Activated B cell treated with CpG ODN at 0.5 μM for 24 hours (primary cell): Measurements from ENCODE around the gene HMBS. TPM values are rescaled to one million over a fixed set of nuclear protein-coding genes. Genes with fewer than 3 reads are reported as not detected.
"Not testable (repeated sequence)": the region's sequence is repeated elsewhere in the genome, so short reads cannot be mapped to it uniquely, and the experiment has no call there.

Experiments
- ATAC-seq: fragments of 200-7000 bp; cut with Tn5 transposase; one replicate; pipeline ENCODE4 v1.10.0; 2021; ENCODE audit warnings: low read depth, mild to moderate bottlenecking, moderate library complexity
- CTCF ChIA-PET: fragments of 350-600 bp; sonication (Branson Sonifier 250); formaldehyde crosslinking; loops from one replicate; lab custom pipeline; 2021; ENCODE audit warnings: antibody characterized with exemption; lab: Charles Lee
- POLR2A ChIA-PET: fragments of 350-600 bp; sonication (Branson Sonifier 250); formaldehyde crosslinking; loops from one replicate; lab custom pipeline; 2021; ENCODE audit warnings: antibody characterized with exemption; lab: Charles Lee
- DNase-seq: peaks from one replicate; pipeline ENCODE4 v3.0.0; 2022
- H3K27ac Mint-ChIP-seq: one replicate; pipeline ENCODE4 v1.8.0; 2020; ENCODE audit warnings: mixed read lengths
- H3K27me3 Mint-ChIP-seq: one replicate; pipeline ENCODE4 v1.8.0; 2021; ENCODE audit warnings: mixed read lengths
- H3K36me3 Mint-ChIP-seq: one replicate; pipeline ENCODE4 v1.8.0; 2021; ENCODE audit warnings: low read depth, mixed read lengths
- H3K4me1 Mint-ChIP-seq: one replicate; pipeline ENCODE4 v1.8.0; 2021; ENCODE audit warnings: mixed read lengths
- H3K4me3 Mint-ChIP-seq: one replicate; pipeline ENCODE4 v1.8.0; 2020; ENCODE audit warnings: mild to moderate bottlenecking, mixed read lengths
- H3K9me3 Mint-ChIP-seq: one replicate; pipeline ENCODE4 v1.8.0; 2020; ENCODE audit warnings: mixed read lengths
- CTCF ChIP-seq: fragments of 200-600 bp; IDR thresholded peaks from one replicate; pipeline ENCODE4 v1.8.0; 2022; ENCODE audit warnings: antibody characterized with exemption, mild to moderate bottlenecking
- intact Hi-C: fragments of 100-400 bp; cut with micrococcal nuclease; formaldehyde crosslinking; loops from one replicate; pipeline ENCODE4 v1.15.1; 2024
- total RNA-seq: library from RNA; stranded (reverse); gene quantifications from 2 replicates; pipeline ENCODE4 v1.2.3, GENCODE V29; 2022

HMBS gene
- total RNA-seq, 1 donor from 2014 or later = 26.9 TPM

- Mint-ChIP-seq H3K4me3 (peak overlapping the region; percentile 96), H3K27ac (peak overlapping the region; percentile 9), H3K27me3 (no peaks in the 10 kb centered on the region), H3K36me3 (peaks cover 38% of the 10 kb centered on the region), H3K9me3 (no peaks in the 10 kb centered on the region), H3K4me1 (peaks cover 61% of the 10 kb centered on the region)
- no peak for DNase-seq
- intact Hi-C loops = loop anchor here (2.0 kb wide), 1 partner anchor 16 kb away; the partner anchor contains the start of gene HMBS
- no peak for ATAC-seq
- CTCF ChIA-PET = interaction anchor here (0.7 kb wide), 1 partner anchor 9 kb away, joined by 3 read pairs; no protein-coding TSS in a partner anchor
- no peak for TF ChIP-seq CTCF
- POLR2A ChIA-PET = no interaction called here
Measured at GRCh38 chr11:119100246-119100970, 15.7 kb downstream of the HMBS start.

- CTCF ChIA-PET = interaction anchor here (1.4 kb wide), 1 partner anchor 34 kb away, joined by 4 read pairs; the partner anchor contains the start of gene VPS11
- intact Hi-C loops = loop anchor here (1.0 to 2.0 kb wide), 2 partner anchors 16 to 20 kb away; partner anchors contain the start of genes HINFP and HMBS
Measured at GRCh38 chr11:119100994-119101758, 16.5 kb downstream of the HMBS start.

GRCh38 chr11:119101759-119102423, 17.2 kb downstream of the HMBS start, which contains the start of gene DPAGT1:
TSS of gene DPAGT1 (minus strand) at chr11:119101853. CDS start at chr11:119101655, 198 bp downstream.
- POLR2A ChIA-PET = interaction anchor here (0.7 to 2.2 kb wide), 17 partner anchors 8 to 529 kb away, joined by 3 to 31 read pairs (median 4); partner anchors contain the start of genes ARCN1, BCL9L, DDX6 and HINFP
- DNase-seq (peak; percentile 64), ATAC-seq (peak; percentile 87)
- no peak for TF ChIP-seq CTCF
- peak within 1 kb of the TSS; percentile 96 for H3K4me3 Mint-ChIP-seq
- peaks cover 58% of the 10 kb centered on the region for H3K4me1 Mint-ChIP-seq
- no peaks in the 10 kb centered on the region for H3K27me3 Mint-ChIP-seq
- intact Hi-C loops = loop anchor here (1.0 to 2.0 kb wide), 5 partner anchors 17 to 84 kb away; partner anchors contain the start of genes HINFP, HMBS, HYOU1 and RPS25
- H3K9me3 Mint-ChIP-seq = no peaks in the 10 kb centered on the region
- CTCF ChIA-PET = interaction anchor here (0.6 to 1.4 kb wide), 3 partner anchors 10 to 45 kb away, joined by 3 to 4 read pairs (median 3); partner anchors contain the start of genes HYOU1 and VPS11
- H3K36me3 Mint-ChIP-seq = peaks cover 32% of the 10 kb centered on the region
- H3K27ac Mint-ChIP-seq = peak within 1 kb of the TSS; percentile 96

More at GRCh38 chr11:119100994-119101758, 16.5 kb downstream of the HMBS start:
- H3K9me3 Mint-ChIP-seq = no peaks in the 10 kb centered on the region
- peaks cover 55% of the 10 kb centered on the region for H3K4me1 Mint-ChIP-seq
- TF ChIP-seq CTCF = no peak
- H3K4me3 Mint-ChIP-seq = peak overlapping the region; percentile 96
- H3K36me3 Mint-ChIP-seq = peaks cover 37% of the 10 kb centered on the region
- H3K27ac Mint-ChIP-seq = peak overlapping the region; percentile 96
- POLR2A ChIA-PET = interaction anchor here (0.8 to 2.2 kb wide), 11 partner anchors 10 to 310 kb away, joined by 3 to 31 read pairs (median 6); partner anchors contain the start of genes DDX6, HINFP, HMBS and HYOU1
- no peaks in the 10 kb centered on the region for H3K27me3 Mint-ChIP-seq
- ATAC-seq (no peak), DNase-seq (no peak)

GRCh38 chr11:119103161-119103664, 18.5 kb downstream of the HMBS start:
- Mint-ChIP-seq H3K4me3 (peak overlapping the region; percentile 96), H3K27ac (peak overlapping the region; percentile 96), H3K4me1 (peaks cover 49% of the 10 kb centered on the region), H3K36me3 (peaks cover 19% of the 10 kb centered on the region)
- H3K9me3 Mint-ChIP-seq, DNase-seq, intact Hi-C loops, H3K27me3 Mint-ChIP-seq, ATAC-seq: not testable (repeated sequence)
- POLR2A ChIA-PET = interaction anchor here (0.7 to 2.2 kb wide), 7 partner anchors 16 to 84 kb away, joined by 4 to 31 read pairs (median 18); partner anchors contain the start of genes HINFP, HMBS, HYOU1 and RPS25
- CTCF ChIA-PET = interaction anchor here (1.2 kb wide), 1 partner anchor 9 kb away, joined by 3 read pairs; no protein-coding TSS in a partner anchor
